GM21515 (cell line): ENCODE data around the gene WWP2.

ENCODE experiments used
- ATAC-seq: cut with Tn5 transposase; IDR thresholded peaks from one replicate; pipeline ENCODE4 v1.9.1; 2021; ENCODE audit not compliant: unreplicated experiment

The WWP2 gene

DNA sequence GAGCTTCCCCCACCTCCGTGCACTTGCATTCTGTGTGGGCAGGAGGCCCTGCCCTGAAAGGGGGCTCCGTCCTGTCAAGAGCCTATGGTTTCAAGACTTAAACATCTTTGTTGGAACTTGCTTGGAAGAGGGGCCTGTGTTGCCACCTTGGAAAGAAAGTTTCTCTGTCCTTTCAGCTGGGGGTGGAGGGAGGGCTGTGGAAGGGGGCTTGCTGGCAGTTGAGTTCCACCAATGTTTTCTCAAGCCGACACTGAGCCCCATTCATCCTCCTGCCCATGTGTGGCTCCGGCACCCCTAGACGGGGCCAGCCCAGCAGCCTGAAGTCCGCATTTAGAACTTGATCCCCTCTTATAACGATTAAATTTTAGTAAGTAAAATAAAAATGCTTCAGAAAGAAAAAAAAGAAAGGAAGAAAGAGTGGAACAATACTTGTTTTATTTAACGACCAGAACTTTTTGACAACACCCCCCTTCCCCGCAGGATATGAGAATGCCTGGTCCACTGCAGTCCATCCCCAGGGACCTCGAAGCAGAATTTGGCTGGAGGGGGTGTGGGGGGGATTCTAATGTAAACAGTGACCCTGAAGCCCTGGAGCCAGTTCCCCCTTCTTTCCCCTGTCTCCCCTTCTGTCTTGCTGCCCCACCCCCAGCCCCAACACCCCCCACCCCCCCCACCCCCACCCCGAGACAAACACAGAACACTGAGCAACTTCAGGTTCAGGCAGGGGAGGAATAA lies 162.1 kb downstream of the WWP2 start:
- ATAC-seq, result no peak

DNA sequence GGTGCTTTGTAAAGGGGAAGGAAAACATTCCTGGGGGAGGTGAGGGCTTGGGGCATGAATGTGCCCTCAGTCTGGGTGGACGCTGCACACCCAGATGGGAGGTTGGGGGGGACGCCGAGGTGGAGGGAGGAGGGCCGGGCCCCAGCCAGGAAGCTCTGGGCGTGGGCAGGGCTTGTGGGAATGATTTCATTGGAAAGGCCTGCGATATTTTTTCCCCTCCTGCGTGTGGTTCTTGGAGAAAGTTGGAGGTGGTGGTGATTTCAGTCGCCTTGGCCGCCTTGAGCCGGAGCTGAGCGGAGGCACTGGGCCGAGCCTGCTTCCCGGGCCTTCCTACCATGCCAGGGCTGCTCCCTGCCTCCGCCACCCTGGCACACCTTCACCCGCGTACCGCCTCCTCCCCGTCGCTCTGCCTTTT lies 162.7 kb downstream of the WWP2 start:
- ATAC-seq, result no peak

DNA sequence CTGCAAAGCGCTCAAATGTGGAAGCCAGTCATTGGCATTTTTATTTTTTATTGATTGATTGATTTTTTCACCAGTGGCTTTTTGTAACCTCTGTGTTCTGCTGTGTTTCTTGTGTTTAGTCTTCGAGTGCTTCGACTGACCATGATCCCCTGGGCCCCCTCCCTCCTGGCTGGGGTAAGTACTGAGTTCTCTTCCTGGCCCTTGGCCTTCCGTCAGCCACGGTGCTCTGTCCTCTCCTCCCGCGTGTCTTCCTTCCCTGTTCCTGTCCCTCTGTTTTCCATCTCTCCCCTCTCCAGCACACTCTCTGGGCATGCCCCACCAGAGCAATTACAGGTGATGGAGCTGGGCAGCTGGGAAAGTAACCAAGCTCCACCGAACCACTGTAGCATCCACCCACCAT lies 163.2 kb downstream of the WWP2 start:
- ATAC-seq, result no peak

DNA sequence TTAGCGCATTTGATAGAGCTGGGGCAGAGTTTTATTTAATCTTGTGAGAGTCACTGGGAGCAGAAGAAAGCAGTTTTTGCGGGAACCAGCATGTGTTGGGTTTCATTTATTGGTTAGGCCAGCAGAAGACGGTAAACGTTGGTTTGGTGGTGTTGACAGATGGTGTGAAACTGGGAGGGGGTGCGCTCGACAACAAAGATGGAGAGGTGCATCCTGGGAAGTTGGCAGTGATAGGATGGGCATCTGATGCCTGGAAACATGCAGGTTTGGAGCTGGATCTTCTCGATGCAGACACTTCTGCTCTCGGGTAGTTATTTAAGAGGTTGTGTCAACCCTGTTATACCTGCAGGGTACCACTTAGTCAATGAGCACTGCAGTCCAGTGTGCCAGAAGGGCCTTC lies 164.1 kb downstream of the WWP2 start:
- ATAC-seq, result no peak

DNA sequence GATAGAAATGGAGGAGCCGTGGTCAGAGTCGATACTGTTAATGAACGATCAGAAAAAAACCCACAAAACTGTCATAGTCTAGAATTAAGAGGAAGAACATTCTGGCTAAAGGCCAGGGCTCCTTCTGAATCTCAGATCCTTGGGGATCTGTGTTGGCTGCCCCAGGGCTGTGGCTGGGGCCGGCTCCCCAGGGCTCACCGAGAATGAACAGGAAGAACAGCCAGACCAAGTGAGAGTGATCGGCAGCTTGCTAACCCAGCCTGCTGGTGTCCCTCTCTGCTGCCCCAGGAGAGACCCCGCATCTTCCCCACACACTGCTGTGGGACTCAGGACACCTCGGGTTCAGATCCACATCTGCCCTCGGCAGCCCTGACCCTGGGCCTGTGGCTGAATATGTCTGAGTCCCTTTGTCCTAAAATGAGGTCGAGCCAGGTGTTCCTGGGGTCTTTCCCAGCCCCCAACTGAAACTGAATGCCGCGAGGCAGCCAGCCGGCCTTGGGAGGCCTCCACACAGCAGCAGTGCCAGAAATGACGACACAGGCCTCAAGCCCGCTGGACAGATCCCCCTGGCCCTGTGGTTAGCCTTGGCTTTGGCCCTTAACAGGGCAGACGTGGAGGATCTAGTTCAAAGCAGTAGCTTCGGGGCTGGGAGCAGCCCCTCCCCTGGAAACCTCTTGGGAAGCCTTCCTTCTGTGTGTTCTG lies 165.1 kb downstream of the WWP2 start:
- no peak for ATAC-seq

DNA sequence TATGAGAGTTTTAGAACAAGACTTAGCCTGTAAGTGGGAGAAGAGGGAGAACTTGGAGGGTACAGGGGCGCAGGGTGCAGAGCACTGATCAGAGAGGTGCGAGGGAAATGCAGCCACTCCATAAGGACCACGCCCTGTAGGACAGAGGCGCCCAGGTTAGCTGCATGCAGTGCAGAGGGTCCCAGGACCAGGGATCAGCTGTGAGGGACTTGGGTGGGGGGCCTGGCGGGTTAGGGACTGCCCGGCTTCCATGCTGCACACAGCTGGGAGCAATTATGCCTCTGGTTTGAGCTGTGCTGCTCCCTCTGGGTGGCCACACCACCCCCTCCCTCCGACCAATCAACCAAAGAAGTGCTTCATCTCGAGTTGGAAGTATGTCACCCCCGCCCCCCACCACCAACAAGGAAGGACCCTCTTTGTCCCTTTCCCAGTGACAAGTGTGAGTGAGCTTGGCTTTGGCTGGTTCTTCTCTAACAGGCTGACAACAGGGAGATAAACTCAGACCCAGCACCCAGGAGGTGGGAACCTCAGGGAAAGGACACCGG lies 166.8 kb downstream of the WWP2 start:
- ATAC-seq, result no peak

DNA sequence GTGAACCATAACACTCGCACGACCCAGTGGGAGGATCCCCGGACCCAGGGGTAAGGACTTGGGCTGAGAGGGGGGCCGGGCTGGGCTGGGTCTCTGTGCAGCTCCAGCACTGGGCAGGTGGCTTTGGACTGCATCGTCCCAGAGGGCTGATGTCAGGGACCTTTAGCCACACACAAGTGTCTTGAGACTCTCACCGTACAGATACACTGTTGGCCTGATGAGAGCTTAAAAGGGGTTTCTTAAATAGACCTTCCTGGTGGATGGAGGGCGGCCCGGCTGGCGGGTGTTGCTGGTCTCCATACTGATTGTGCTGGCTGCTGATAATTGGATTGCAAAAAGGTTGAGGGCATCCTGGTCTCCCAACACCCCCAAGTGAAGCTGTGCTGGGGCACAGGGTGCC lies 167.3 kb downstream of the WWP2 start:
- no peak for ATAC-seq

DNA sequence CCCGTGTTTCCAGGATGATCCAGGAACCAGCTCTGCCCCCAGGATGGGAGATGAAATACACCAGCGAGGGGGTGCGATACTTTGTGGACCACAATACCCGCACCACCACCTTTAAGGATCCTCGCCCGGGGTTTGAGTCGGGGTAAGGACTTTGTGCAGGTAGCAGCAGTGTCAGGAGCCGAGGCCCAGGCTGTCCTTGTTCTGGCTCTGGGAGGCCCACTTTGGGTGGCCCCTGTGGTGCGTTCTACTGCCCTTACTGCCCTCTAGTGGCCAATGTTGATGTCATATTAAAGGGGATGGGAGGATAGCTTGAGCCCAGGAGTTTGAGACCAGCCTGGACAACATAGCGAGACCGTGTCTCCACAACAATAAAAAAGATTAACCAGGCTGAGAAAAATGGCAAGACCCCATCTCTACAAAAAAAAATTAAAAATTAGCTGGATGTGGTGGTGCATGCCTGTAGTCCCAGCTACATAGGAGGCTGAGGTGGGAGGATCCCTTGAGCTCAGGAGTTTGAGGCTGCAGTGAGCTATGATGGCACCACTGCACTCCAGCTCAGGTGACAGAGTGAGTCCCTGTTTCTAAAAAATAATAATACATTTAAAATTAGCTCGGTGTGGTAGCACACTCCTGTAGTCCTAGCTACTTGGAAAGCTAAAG lies 168.1 kb downstream of the WWP2 start:
- no peak for ATAC-seq

DNA sequence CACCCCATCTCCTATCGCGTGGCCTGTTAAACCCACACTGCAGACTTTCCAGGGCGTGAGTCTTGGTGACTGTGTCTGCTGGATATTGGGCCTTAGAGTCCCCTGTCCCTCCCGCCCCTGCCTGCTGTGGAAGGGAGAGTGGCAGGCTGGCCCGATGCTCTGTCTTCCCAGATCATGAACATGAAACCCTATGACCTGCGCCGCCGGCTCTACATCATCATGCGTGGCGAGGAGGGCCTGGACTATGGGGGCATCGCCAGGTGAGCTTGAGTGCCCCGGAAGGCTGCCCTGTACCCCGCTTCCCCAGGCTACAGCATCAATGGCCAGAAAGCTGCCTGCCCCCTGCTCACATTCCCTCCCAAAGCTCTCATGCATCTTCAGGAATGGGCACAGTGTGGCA lies 169.5 kb downstream of the WWP2 start:
- ATAC-seq, result no peak

DNA sequence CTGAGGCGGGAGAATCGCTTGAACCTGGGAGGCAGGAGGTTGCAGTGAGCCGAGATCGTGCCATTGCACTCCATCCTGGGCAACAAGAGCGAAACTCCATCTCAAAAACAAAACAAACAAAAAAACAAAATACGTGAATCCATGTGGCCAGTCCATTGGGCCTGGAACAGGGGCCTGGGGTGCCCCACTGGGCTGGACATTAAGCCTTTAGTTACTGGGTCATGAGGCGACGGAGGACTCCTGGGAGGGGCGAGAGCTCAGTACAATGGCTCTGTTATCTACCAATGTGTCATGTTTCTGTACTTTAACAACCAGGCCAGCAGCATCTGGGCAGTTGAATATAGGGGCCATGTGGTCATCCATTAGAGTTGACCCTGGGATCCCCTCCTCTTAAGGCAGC lies 170.1 kb downstream of the WWP2 start:
- no peak for ATAC-seq

DNA sequence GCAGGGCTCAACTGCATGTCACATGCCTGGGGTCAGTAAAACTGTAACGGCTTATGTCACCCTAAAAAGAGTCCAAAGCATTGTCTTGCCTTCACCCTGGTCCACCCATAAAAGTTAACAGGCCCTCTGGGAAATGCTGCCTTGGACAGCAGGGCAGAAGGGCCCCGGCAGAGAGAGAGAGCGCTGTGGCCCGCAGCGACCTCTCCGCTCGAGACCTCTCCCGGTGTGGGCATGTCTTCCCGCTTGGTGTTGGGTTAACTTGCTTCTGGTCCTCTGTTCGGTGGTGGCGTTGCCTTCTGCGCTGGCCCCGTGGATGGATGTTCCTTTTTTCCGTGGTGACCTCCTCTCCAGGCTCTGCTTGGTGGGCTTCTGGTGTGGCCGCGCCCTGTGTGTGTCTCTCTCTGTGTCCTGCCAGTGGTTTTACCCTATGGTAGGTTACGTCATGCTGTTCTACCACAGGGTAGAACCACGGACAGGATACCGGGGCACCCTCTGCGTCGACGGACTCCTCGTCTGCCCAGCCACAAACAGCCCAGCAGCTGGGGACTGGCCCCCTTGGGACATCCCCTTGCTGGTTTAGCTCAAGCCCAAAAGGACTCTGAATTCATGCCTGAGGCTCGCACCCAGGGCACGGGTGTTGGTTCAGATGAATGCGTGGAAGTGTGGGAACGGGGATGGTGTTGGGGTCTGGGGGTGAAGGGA lies 170.7 kb downstream of the WWP2 start:
- no peak for ATAC-seq

DNA sequence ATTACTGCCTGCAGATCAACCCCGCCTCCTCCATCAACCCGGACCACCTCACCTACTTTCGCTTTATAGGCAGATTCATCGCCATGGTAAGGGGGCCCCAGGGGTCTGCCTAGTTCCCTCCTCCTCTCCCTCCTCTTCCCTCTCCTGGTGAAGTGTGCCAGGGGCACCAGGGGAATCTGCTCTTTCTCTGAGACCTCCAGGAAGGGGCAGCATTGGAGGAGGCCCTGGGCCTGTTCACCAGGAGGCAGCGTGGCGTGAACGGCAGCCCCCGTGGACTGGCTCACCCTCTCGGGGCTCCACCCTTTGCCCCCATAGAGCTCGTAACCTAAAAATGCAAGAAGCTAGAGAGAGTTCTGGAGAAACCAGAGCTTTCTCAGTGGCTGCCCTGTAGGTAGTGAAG lies 171.9 kb downstream of the WWP2 start:
- ATAC-seq, result no peak

DNA sequence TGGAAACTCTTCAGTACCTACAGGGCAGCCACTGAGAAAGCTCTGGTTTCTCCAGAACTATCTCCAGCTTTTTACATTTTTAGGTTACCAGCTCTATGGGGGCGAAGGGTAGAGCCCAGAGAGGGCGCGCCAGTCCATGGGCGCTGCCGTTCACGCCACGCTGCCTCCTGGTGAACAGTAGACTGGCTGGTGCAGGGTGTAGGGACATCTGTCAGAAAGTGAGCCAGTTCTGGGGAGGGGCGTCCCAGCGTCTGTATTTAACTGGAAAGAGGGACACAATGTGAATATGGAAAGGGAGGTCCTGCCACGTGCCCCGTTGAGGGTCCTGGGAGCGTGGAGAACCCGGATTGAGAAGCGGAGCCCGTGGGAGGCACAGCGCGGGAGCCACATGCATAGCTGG lies 172.6 kb downstream of the WWP2 start:
- no peak for ATAC-seq

DNA sequence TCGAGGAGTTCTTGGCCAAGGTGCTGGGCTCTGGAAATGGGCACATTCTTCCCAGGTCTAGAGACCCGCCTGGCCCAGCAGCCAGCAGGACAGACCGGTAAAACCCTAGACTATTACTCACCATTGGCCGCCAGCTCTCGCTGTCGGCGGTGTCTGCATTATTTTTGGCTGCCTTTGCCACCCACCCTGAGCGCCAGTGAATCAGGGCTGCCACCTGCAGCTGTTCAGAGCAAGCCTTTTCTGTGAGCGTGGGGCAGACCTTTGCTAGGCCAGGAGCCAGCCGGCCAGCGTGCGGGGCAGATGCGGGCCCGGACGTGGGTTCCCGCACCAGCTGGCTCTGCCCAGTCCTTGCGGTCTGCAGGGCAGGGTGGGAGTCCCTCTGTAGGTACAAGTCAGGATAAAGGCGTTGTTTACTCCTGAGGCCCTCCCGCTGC lies 173.2 kb downstream of the WWP2 start:
- ATAC-seq, result no peak

DNA sequence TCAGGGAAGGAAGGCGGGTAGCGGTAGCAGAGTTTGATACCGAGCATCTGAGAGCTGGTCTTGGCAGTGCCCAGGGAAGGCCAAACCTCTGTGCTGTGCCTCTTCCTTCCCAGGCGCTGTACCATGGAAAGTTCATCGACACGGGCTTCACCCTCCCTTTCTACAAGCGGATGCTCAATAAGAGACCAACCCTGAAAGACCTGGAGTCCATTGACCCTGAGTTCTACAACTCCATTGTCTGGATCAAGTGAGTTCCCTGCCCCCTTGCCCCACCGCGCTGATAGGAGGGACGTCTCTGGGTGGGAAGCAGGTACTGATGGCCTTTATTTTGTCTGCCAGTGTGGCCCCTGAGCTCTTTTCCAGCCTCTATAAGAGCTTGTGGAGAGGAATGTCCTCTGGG lies 173.6 kb downstream of the WWP2 start:
- ATAC-seq, result no peak

DNA sequence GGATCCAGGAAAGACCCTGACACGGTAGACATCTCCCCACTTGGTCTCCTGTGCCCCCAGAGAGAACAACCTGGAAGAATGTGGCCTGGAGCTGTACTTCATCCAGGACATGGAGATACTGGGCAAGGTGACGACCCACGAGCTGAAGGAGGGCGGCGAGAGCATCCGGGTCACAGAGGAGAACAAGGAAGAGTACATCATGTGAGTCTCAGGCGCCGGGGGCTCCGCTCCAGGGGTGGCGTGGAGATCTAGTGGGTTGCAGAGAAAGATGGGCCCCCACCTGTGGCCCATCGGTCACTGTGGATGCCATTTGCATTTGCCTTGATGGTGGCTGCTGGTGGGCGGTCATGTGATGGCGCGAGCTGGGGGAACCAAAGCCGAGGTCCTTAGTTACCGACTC lies 174.1 kb downstream of the WWP2 start:
- no peak for ATAC-seq

DNA sequence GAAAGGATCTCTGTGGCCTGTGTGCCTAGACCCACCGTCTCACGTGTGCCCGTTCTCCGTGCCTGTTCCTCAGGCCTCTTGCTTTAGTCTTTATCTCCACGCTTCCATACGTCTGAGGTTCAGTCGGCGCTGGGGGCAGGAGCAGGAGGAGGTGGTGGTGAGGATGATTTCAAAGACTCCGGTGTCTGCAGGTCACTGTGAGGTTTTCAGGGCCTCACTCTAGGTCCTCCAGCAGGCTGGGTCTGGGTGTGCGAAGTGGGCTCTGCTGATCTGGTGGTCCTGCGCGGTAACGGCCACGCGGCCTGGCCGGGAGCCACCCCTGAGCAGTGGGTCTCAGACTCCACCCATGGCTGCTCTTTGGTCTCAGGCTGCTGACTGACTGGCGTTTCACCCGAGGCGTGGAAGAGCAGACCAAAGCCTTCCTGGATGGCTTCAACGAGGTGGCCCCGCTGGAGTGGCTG lies 174.6 kb downstream of the WWP2 start:
- no peak for ATAC-seq

DNA sequence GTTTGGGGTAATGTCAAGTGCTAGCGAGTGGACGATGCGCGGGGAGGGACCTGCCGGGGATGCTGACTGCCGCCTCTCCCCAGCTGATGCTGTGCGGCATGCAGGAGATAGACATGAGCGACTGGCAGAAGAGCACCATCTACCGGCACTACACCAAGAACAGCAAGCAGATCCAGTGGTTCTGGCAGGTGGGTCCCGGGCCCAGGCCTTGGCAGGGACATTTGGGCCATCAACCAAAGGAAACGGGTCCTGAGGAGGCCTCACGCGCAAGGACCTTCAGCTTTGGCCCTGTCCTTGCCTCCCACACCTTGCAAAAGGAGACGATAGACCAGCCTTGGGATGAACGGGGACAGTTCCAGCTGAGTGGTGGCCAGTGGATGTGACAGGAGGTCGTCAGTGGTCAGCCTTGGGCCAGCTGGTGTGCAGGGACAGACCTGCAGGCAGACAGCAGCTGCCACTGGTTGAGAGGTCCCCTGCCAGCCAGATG lies 175.4 kb downstream of the WWP2 start:
- no peak for ATAC-seq

DNA sequence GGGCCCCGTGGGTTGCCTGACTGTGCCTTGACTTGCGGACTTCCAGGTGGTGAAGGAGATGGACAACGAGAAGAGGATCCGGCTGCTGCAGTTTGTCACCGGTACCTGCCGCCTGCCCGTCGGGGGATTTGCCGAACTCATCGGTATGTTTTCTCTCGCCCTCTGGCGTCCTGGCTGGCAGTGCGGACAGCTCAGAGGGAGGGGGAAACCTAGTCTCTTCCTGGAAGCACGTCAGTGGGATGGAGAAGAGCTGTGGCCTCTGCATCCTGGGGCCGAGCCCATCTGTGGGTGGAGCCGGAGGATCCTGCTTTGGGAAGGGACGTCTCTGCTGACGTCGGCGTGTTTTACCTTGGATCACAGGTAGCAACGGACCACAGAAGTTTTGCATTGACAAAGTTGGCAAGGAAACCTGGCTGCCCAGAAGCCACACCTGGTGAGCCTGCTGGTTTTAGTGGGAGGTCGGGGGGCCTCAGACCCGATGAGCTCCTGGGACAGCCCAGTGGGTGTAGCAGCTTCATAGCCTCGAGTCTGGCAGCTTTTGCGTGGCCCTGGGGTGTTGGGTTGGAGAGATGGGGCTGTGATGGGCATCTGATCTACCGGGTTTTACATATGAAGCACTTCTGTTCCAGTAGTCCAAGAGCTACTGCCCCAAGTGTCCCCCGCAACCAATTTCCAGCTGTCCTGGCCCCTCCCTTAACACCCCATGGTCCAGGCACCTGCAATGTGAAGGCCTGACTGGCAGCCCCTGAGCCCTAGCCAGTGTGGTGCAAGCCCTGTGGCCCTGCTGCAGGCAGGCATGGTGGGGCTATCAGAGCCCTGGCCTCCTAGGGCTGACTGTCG lies 177.1 kb downstream of the WWP2 start:
- ATAC-seq, result no peak
